HepG2 (cell line): ENCODE measurements around the gene GBA2. TPM values are rescaled to one million over a fixed set of nuclear protein-coding genes. Genes with fewer than 3 reads are reported as not detected.
A peak's percentile ranks its signal among the peaks of the same experiment; 100 is the strongest.

Experiments used
- DPF2 ChIP-seq: sonication (generic); formaldehyde crosslinking; IDR thresholded peaks from 2 replicates; pipeline ENCODE4 v1.4.0; 2020; ENCODE audit warnings: mild to moderate bottlenecking, low read depth, missing genetic modification reagents, borderline replicate concordance
- GABPB1 ChIP-seq: IDR thresholded peaks from 2 replicates; pipeline ENCODE4 v1.6.1; 2016; ENCODE audit warnings: mild to moderate bottlenecking, missing genetic modification reagents, moderate library complexity, missing compliant biosample characterization
- HMGXB4 ChIP-seq, 2 experiments: sonication (generic) in 1 of 2; formaldehyde crosslinking in 1 of 2; IDR thresholded peaks; 2 replicates each; pipeline versions ENCODE4 v1.4.0 to v1.6.1; 2018 to 2020; ENCODE audit warnings: missing genetic modification reagents in 2 of 2, borderline replicate concordance in 1 of 2, low read depth in 1 of 2, mild to moderate bottlenecking in 1 of 2, missing biosample characterization in 1 of 2
- IKZF4 ChIP-seq: sonication (generic); formaldehyde crosslinking; IDR thresholded peaks from 2 replicates; pipeline ENCODE4 v1.5.1; 2020; ENCODE audit warnings: borderline replicate concordance, mild to moderate bottlenecking, low read depth, missing genetic modification reagents; ENCODE audit errors: not compliant biosample characterization
- MAZ ChIP-seq, 2 experiments: sonication (generic) in 1 of 2; formaldehyde crosslinking in 1 of 2; IDR thresholded peaks; 2 replicates each; pipeline versions ENCODE4 v1.5.0 to v1.6.1; 2012 to 2020; ENCODE audit warnings: low read depth in 2 of 2, mild to moderate bottlenecking in 2 of 2, borderline replicate concordance in 1 of 2, improper control_type of control experiment in 1 of 2, low read length in 1 of 2, missing genetic modification reagents in 1 of 2, moderate library complexity in 1 of 2
- MEIS2 ChIP-seq: sonication (generic); formaldehyde crosslinking; IDR thresholded peaks from 2 replicates; pipeline ENCODE4 v1.9.0; 2021; ENCODE audit warnings: mild to moderate bottlenecking, missing genetic modification reagents
- NRL ChIP-seq: sonication (generic); formaldehyde crosslinking; IDR thresholded peaks from 2 replicates; pipeline ENCODE4 v1.5.0; 2020; ENCODE audit warnings: missing genetic modification reagents, mild to moderate bottlenecking, moderate library complexity, borderline replicate concordance
- PHF20 ChIP-seq: sonication (generic); formaldehyde crosslinking; IDR thresholded peaks from 2 replicates; pipeline ENCODE4 v1.5.0; 2020; ENCODE audit warnings: mild to moderate bottlenecking, missing genetic modification reagents
- RBFOX2 ChIP-seq: fragments of 200-400 bp; formaldehyde crosslinking; IDR thresholded peaks from 2 replicates; pipeline ENCODE4 v1.6.1; 2017; ENCODE audit warnings: low read depth, mild to moderate bottlenecking, low read length
- SALL2 ChIP-seq: sonication (generic); formaldehyde crosslinking; IDR thresholded peaks from 2 replicates; pipeline ENCODE4 v1.8.1; 2023; ENCODE audit warnings: mild to moderate bottlenecking, missing genetic modification reagents, inconsistent platforms
- YEATS4 ChIP-seq: sonication (generic); formaldehyde crosslinking; IDR thresholded peaks from 2 replicates; pipeline ENCODE4 v1.4.0; 2020; ENCODE audit warnings: missing genetic modification reagents, borderline replicate concordance
- ZFP90 ChIP-seq: sonication (generic); formaldehyde crosslinking; IDR thresholded peaks from 2 replicates; pipeline ENCODE4 v1.8.0; 2022; ENCODE audit warnings: missing genetic modification reagents, mild to moderate bottlenecking, inconsistent platforms, borderline replicate concordance
- ZNF160 ChIP-seq: sonication (generic); formaldehyde crosslinking; IDR thresholded peaks from 2 replicates; pipeline ENCODE4 v1.8.0; 2022; ENCODE audit warnings: mild to moderate bottlenecking, inconsistent platforms, missing genetic modification reagents
- ZNF263 ChIP-seq: sonication (generic); formaldehyde crosslinking; IDR thresholded peaks from 2 replicates; pipeline ENCODE4 v1.4.0; 2020; ENCODE audit warnings: missing genetic modification reagents
- ZNF414 ChIP-seq: sonication (generic); formaldehyde crosslinking; IDR thresholded peaks from 2 replicates; pipeline ENCODE4 v1.5.0; 2020; ENCODE audit warnings: missing genetic modification reagents
- ZNF687 ChIP-seq: sonication (generic); formaldehyde crosslinking; IDR thresholded peaks from 2 replicates; pipeline ENCODE4 v1.5.1; 2020; ENCODE audit warnings: mild to moderate bottlenecking, missing genetic modification reagents, moderate library complexity
- ZNF704 ChIP-seq: sonication (generic); formaldehyde crosslinking; IDR thresholded peaks from 2 replicates; pipeline ENCODE4 v1.8.1; 2023; ENCODE audit warnings: mild to moderate bottlenecking, inconsistent platforms, moderate library complexity, missing genetic modification reagents, borderline replicate concordance
- ZNF749 ChIP-seq: sonication (generic); formaldehyde crosslinking; IDR thresholded peaks from 2 replicates; pipeline ENCODE4 v1.8.0; 2022; ENCODE audit warnings: mild to moderate bottlenecking, missing genetic modification reagents, moderate library complexity, borderline replicate concordance
- ZNF782 ChIP-seq: sonication (generic); formaldehyde crosslinking; IDR thresholded peaks from 2 replicates; pipeline ENCODE4 v1.4.0; 2020; ENCODE audit warnings: missing genetic modification reagents, mild to moderate bottlenecking, borderline replicate concordance
- polyA plus RNA-seq, 8 experiments: library from polyadenylated mRNA; depleted of rRNA in 3 of 8; stranded (reverse) in 7 of 8; unstranded in 1 of 8; fragments of >200 nt; fragmentation: Illumina TruSeq in 4 of 8; extraction: Trizol in 4 of 8; gene quantifications; 2 replicates each; pipeline versions ENCODE4 v1.2.1 to v1.2.3, GENCODE V29; 2011 to 2016; ENCODE audit warnings: low read depth in 4 of 8, missing spikeins in 1 of 8, mixed read lengths in 1 of 8; ENCODE audit not compliant: insufficient read depth in 1 of 8
- total RNA-seq, 5 experiments: library from RNA; depleted of rRNA; stranded (reverse); fragments of >200 nt; fragmentation: Illumina TruSeq; extraction: Trizol; gene quantifications; 2 replicates each; pipeline ENCODE4 v1.2.3, GENCODE V29; 2016; ENCODE audit warnings: low read depth in 1 of 5

Gene GBA2
- total and polyA plus RNA-seq, 2 of the 13 experiments (the other 11 are each of a cell fraction or from before 2014, with no cell fraction given) = 37.5 to 86.1 TPM

- peak; percentile 75; the same call in 1 of the 2 replicates for TF ChIP-seq ZFP90 (CRISPR knock-in tag)
- TF ChIP-seq ZNF160 (CRISPR knock-in tag) = 0 out of 2 replicates have a peak, but pooled peaks have one; percentile 21
- no peak for TF ChIP-seq MAZ (IDR thresholded peaks at IDR 0.05; ENCODE audit: borderline replicate concordance, low read depth, low read length)
- TF ChIP-seq MAZ (CRISPR knock-in tag; IDR thresholded peaks at IDR 0.05; ENCODE audit: low read depth) = peak; percentile 47; the same call in 1 of the 2 replicates
- no peak for TF ChIP-seq DPF2 (CRISPR knock-in tag)
- no peak for TF ChIP-seq ZNF749 (CRISPR knock-in tag)
- TF ChIP-seq MEIS2 (CRISPR knock-in tag) = no peak
- no peak for TF ChIP-seq IKZF4 (CRISPR knock-in tag)
- TF ChIP-seq SALL2 (CRISPR knock-in tag) = 0 out of 2 replicates have a peak, but pooled peaks have one; percentile 53
- TF ChIP-seq ZNF782 (CRISPR knock-in tag) = no peak
- TF ChIP-seq ZNF687 = peak; percentile 78
- 0 out of 2 replicates have a peak, but pooled peaks have one; percentile 37 for TF ChIP-seq NRL (CRISPR knock-in tag)
- 0 out of 2 replicates have a peak, but pooled peaks have one; percentile 35 for TF ChIP-seq PHF20 (CRISPR knock-in tag)
- TF ChIP-seq HMGXB4 (CRISPR knock-in tag; IDR thresholded peaks at IDR 0.05; ENCODE audit: borderline replicate concordance in 1 of 2, low read depth in 1 of 2) = peak in 1 of 2 experiments; percentile 47; a peak in 1 of 4 replicates
- TF ChIP-seq ZNF414 = peak; percentile 65; the same call in 1 of the 2 replicates
- no peak for TF ChIP-seq ZNF704 (CRISPR knock-in tag)
- peak; percentile 25; the same call in 1 of the 2 replicates for TF ChIP-seq ZNF263
- TF ChIP-seq GABPB1 = 0 out of 2 replicates have a peak, but pooled peaks have one; percentile 37
- peak; percentile 62 for TF ChIP-seq RBFOX2
- TF ChIP-seq YEATS4 (CRISPR knock-in tag) = 0 out of 2 replicates have a peak, but pooled peaks have one; percentile 23
Observed at GRCh38 chr9:35690614-35691333, 58.3 kb downstream of the GBA2 start (continued).
